GM10248 (cell line): ENCODE data around the gene DLGAP1.

Source experiments
- CTCF ChIA-PET: fragments of 300-600 bp; sonication (Branson Sonifier 250); formaldehyde crosslinking; extraction: SDS; loops from one replicate; lab custom pipeline; 2021; ENCODE audit warnings: antibody characterized with exemption; lab: Yijun Ruan, JAX
- POLR2A ChIA-PET: fragments of 350-650 bp; sonication (Branson Sonifier 250); formaldehyde crosslinking; extraction: SDS; loops from one replicate; lab custom pipeline; 2020; ENCODE audit warnings: antibody characterized with exemption; lab: Yijun Ruan, JAX
- DNase-seq: peaks from one replicate; pipeline ENCODE4 v3.0.0; 2012; ENCODE audit errors: extremely low spot score
- CTCF ChIP-seq: IDR thresholded peaks from 2 replicates; pipeline ENCODE4 v1.5.1; 2012; ENCODE audit warnings: mild to moderate bottlenecking, low read depth; ENCODE audit errors: extremely low read depth, missing control alignments, control extremely low read depth

DLGAP1 gene

GRCh38 chr18:3993941-3994687 lies 461.0 kb downstream of the DLGAP1 start:
- DNase-seq = no peak
- CTCF ChIA-PET = interaction anchor here (1.1 to 3.7 kb wide), 13 partner anchors 9 to 276 kb away, joined by 3 to 53 read pairs (median 5); no protein-coding TSS in a partner anchor
- POLR2A ChIA-PET = no interaction called here
- TF ChIP-seq CTCF = no peak

- no peak for DNase-seq
- CTCF ChIA-PET = interaction anchor here (0.7 to 4.9 kb wide), 6 partner anchors 9 to 702 kb away, joined by 3 to 41 read pairs (median 3); no protein-coding TSS in a partner anchor
- no peak for TF ChIP-seq CTCF
- POLR2A ChIA-PET = interaction anchor here (0.7 kb wide), 1 partner anchor 264 kb away, joined by 3 read pairs; no protein-coding TSS in a partner anchor
Measured at GRCh38 chr18:3985664-3986063, 469.4 kb downstream of the DLGAP1 start.

GRCh38 chr18:3985020-3985419 lies 470.1 kb downstream of the DLGAP1 start:
- ChIA-PET CTCF (interaction anchor here (0.6 to 4.9 kb wide), 7 partner anchors 8 to 702 kb away, joined by 3 to 41 read pairs (median 3); no protein-coding TSS in a partner anchor), POLR2A (no interaction called here)
- no peak for DNase-seq
- no peak for TF ChIP-seq CTCF

- DNase-seq = no peak
- CTCF ChIA-PET = interaction anchor here (1.1 to 4.9 kb wide), 5 partner anchors 11 to 213 kb away, joined by 3 to 41 read pairs (median 3); no protein-coding TSS in a partner anchor
- no peak for TF ChIP-seq CTCF
- POLR2A ChIA-PET = no interaction called here
Measured at GRCh38 chr18:3984163-3984757, 470.8 kb downstream of the DLGAP1 start.

- ChIA-PET CTCF (interaction anchor here (1.1 to 4.9 kb wide), 3 partner anchors 12 to 33 kb away, joined by 3 to 41 read pairs (median 3); no protein-coding TSS in a partner anchor), POLR2A (no interaction called here)
- TF ChIP-seq CTCF = no peak
- no peak for DNase-seq
Measured at GRCh38 chr18:3983351-3983969, 471.6 kb downstream of the DLGAP1 start.

GRCh38 chr18:3982541-3982940 lies 472.6 kb downstream of the DLGAP1 start:
- no peak for TF ChIP-seq CTCF
- ChIA-PET CTCF (interaction anchor here (4.9 kb wide), 1 partner anchor 13 kb away, joined by 41 read pairs; no protein-coding TSS in a partner anchor), POLR2A (no interaction called here)
- DNase-seq = no peak
